HEK293T (cell line): Measurements from ENCODE around the gene MYOG.

Experiments used
- BHLHE40 ChIP-seq: fragments of 450-650 bp; IDR thresholded peaks from 2 replicates; pipeline ENCODE4 v1.6.1; 2016; ENCODE audit warnings: mild to moderate bottlenecking, moderate library complexity, borderline replicate concordance
- ELF4 ChIP-seq: fragments of 450-650 bp; IDR thresholded peaks from 2 replicates; pipeline ENCODE4 v1.6.1; 2017; ENCODE audit warnings: antibody characterized with exemption
- FOXA1 ChIP-seq: fragments of 450-650 bp; IDR thresholded peaks from 2 replicates; pipeline ENCODE4 v1.6.1; 2016; ENCODE audit warnings: mild to moderate bottlenecking
- FOXM1 ChIP-seq: fragments of 450-650 bp; IDR thresholded peaks from 2 replicates; pipeline ENCODE4 v1.6.1; 2017; ENCODE audit warnings: mild to moderate bottlenecking, borderline replicate concordance
- HDGF ChIP-seq: fragments of 450-650 bp; IDR thresholded peaks from 2 replicates; pipeline ENCODE4 v1.6.1; 2017; ENCODE audit warnings: antibody characterized with exemption, borderline replicate concordance
- L3MBTL2 ChIP-seq: fragments of 450-650 bp; conservative IDR thresholded peaks from 2 replicates; pipeline ENCODE4 v1.6.1; 2016; ENCODE audit warnings: mild to moderate bottlenecking
- LEF1 ChIP-seq: fragments of 450-650 bp; IDR thresholded peaks from 2 replicates; pipeline ENCODE4 v1.6.1; 2017; ENCODE audit warnings: mild to moderate bottlenecking, borderline replicate concordance
- SP1 ChIP-seq: fragments of 450-650 bp; IDR thresholded peaks from 2 replicates; pipeline ENCODE4 v1.6.1; 2017

- no peak for TF ChIP-seq FOXM1
- no peak for TF ChIP-seq SP1
- TF ChIP-seq BHLHE40: no peak
- no peak for TF ChIP-seq LEF1
- no peak for TF ChIP-seq FOXA1
- TF ChIP-seq ELF4: no peak
- TF ChIP-seq HDGF: no peak
- TF ChIP-seq L3MBTL2: no peak
These were observed 46.8 kb downstream of the MYOG start for GRCh38 chr1:203038891-203039608.
